Cardiac fibroblast (primary cell): ENCODE data around the gene ATG9A.

Source experiments
- DNase-seq, 2 donors: peaks; one replicate each; pipeline versions ENCODE4 v3.0.0 to v3.0.0-alpha.2; 2010; ENCODE audit warnings: low read depth in 2 of 2
- H3K4me3 ChIP-seq, 2 donors: replicated peaks in 1 of 2; 1 replicate in 1 of 2; 2 replicates in 1 of 2; pipeline ENCODE4 v1.5.1; 2011; ENCODE audit warnings: low read depth in 2 of 2, low read length in 2 of 2, mild to moderate bottlenecking in 2 of 2, moderate library complexity in 1 of 2
- CTCF ChIP-seq: IDR thresholded peaks from one replicate; pipeline ENCODE4 v1.5.1; 2011; ENCODE audit warnings: low read depth, mild to moderate bottlenecking, low read length, inconsistent platforms

The ATG9A gene

GRCh38 chr2:219210196-219210885, 19.1 kb downstream of the ATG9A start:
- no peak for TF ChIP-seq CTCF
- H3K4me3 ChIP-seq: no peak overlapping the region
- no peak for DNase-seq

GRCh38 chr2:219209236-219210195, 19.9 kb downstream of the ATG9A start:
- no peak for DNase-seq
- TF ChIP-seq CTCF: no peak
- H3K4me3 ChIP-seq: no peak overlapping the region

GRCh38 chr2:219207884-219208740, 21.3 kb downstream of the ATG9A start:
- peak overlapping the region in 1 of 2 donors; percentile 76 for H3K4me3 ChIP-seq
- peak; percentile 49 to 73 for DNase-seq

GRCh38 chr2:219207134-219207883, 22.1 kb downstream of the ATG9A start:
- no peak for TF ChIP-seq CTCF
- H3K4me3 ChIP-seq: peak overlapping the region; percentile 76
- no peak for DNase-seq

More at GRCh38 chr2:219207884-219208740, 21.3 kb downstream of the ATG9A start:
- TF ChIP-seq CTCF: no peak

GRCh38 chr2:219206328-219207133, 22.9 kb downstream of the ATG9A start, which contains the start of gene ZFAND2B:
TSS of gene ZFAND2B (plus strand) at chr2:219206782. CDS start at chr2:219206988, 206 bp downstream.
- H3K4me3 ChIP-seq: peak within 1 kb of the TSS; percentile 76
- peak; percentile 90 to 95 for DNase-seq
- peak; percentile 8 for TF ChIP-seq CTCF
